ENCODE results near the gene ZFYVE28.

Gene ZFYVE28

Small RNA genes lying within 50 kb of the gene (small RNA-seq; reads per million reads assigned to genes)
- 0 to 0.03 reads per million in 2 experiments for gene COX6B1P5

Data from SK-N-DZ (cell line).